Testis (tissue), 2 donors: ENCODE results near the gene GRIP1.

Experiments
- POLR2A ChIP-seq: fragments of 450-650 bp; IDR thresholded peaks from one replicate; pipeline ENCODE4 v1.6.1; 2017; ENCODE audit warnings: antibody characterized with exemption, mild to moderate bottlenecking, moderate library complexity
- TF ChIP-seq, protein P1 (sequence below), 3 experiments: fragments of 450-650 bp in 2 of 3; fragments of 200-600 bp in 1 of 3; sonication (generic) in 1 of 3; IDR thresholded peaks; one replicate each; pipeline ENCODE4 v1.5.1; 2016 to 2019; ENCODE audit warnings: antibody characterized with exemption in 3 of 3, mild to moderate bottlenecking in 2 of 3, moderate library complexity in 1 of 3

DNA sequence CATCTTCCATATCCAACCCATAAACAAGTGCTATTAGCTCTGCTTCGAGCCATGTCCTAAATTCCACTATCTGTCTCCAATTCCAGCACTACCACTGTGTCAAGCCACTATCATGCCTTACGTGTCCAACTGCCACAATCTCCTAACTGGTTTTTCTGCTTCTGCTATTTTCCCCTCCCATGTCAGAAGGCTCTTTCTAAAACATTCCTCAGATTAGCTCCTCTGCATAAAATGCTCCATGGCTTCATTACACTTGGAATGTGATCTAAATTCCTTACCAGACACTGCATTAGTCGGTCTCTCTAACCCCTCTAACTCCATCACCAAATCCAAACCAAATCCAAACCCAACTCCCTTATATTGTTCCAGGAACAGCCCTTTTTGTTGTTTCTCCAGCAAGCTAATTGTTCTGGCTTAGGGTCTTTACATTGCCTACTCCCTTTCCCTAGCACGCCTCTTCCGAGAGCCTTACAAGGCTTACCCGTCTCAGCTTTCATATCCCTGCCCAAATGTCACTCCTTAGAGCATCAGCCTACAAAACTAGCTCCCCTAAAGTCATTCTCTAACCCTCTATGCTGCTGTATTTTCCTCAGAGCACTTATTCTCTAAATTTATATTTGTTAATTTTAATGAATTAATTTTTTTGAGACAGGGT lies 236.8 kb downstream of the GRIP1 start:
- TF ChIP-seq, protein P1, sequence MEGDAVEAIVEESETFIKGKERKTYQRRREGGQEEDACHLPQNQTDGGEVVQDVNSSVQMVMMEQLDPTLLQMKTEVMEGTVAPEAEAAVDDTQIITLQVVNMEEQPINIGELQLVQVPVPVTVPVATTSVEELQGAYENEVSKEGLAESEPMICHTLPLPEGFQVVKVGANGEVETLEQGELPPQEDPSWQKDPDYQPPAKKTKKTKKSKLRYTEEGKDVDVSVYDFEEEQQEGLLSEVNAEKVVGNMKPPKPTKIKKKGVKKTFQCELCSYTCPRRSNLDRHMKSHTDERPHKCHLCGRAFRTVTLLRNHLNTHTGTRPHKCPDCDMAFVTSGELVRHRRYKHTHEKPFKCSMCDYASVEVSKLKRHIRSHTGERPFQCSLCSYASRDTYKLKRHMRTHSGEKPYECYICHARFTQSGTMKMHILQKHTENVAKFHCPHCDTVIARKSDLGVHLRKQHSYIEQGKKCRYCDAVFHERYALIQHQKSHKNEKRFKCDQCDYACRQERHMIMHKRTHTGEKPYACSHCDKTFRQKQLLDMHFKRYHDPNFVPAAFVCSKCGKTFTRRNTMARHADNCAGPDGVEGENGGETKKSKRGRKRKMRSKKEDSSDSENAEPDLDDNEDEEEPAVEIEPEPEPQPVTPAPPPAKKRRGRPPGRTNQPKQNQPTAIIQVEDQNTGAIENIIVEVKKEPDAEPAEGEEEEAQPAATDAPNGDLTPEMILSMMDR (IDR thresholded peaks at IDR 0.05), result no peak
- no peak for TF ChIP-seq POLR2A
